ENCODE data around the gene ATG7.

The ATG7 gene

GRCh38 chr3:11602886-11603527 lies 330.8 kb downstream of the ATG7 start:
- H3K27ac ChIP-seq (ENCODE audit: extremely low read depth, low read depth, low read length), result no peak overlapping the region
- TF ChIP-seq ZNF529 (tag by site-specific recombination; IDR thresholded peaks at IDR 0.05; ENCODE audit: insufficient replicate concordance) (no peak), ZNF626 (tag by site-specific recombination; IDR thresholded peaks at IDR 0.05) (no peak), ZNF610 (tag by site-specific recombination; IDR thresholded peaks at IDR 0.05; ENCODE audit: borderline replicate concordance) (no peak), ZBTB1 (tag by site-specific recombination; IDR thresholded peaks at IDR 0.05) (no peak), ZNF394 (tag by site-specific recombination; IDR thresholded peaks at IDR 0.05; ENCODE audit: borderline replicate concordance) (no peak), ZNF645 (tag by site-specific recombination; IDR thresholded peaks at IDR 0.05) (no peak), ZNF302 (tag by site-specific recombination; IDR thresholded peaks at IDR 0.05; ENCODE audit: low read depth) (no peak), ZNF133 (tag by site-specific recombination; IDR thresholded peaks at IDR 0.05) (no peak), PATZ1 (tag by site-specific recombination; IDR thresholded peaks at IDR 0.05) (no peak), YY2 (tag by site-specific recombination; IDR thresholded peaks at IDR 0.05) (no peak)
- TF ChIP-seq, protein P1, sequence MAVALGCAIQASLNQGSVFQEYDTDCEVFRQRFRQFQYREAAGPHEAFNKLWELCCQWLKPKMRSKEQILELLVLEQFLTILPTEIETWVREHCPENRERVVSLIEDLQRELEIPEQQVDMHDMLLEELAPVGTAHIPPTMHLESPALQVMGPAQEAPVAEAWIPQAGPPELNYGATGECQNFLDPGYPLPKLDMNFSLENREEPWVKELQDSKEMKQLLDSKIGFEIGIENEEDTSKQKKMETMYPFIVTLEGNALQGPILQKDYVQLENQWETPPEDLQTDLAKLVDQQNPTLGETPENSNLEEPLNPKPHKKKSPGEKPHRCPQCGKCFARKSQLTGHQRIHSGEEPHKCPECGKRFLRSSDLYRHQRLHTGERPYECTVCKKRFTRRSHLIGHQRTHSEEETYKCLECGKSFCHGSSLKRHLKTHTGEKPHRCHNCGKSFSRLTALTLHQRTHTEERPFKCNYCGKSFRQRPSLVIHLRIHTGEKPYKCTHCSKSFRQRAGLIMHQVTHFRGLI (tag by site-specific recombination; IDR thresholded peaks at IDR 0.05), result no peak
- TF ChIP-seq, protein P2, sequence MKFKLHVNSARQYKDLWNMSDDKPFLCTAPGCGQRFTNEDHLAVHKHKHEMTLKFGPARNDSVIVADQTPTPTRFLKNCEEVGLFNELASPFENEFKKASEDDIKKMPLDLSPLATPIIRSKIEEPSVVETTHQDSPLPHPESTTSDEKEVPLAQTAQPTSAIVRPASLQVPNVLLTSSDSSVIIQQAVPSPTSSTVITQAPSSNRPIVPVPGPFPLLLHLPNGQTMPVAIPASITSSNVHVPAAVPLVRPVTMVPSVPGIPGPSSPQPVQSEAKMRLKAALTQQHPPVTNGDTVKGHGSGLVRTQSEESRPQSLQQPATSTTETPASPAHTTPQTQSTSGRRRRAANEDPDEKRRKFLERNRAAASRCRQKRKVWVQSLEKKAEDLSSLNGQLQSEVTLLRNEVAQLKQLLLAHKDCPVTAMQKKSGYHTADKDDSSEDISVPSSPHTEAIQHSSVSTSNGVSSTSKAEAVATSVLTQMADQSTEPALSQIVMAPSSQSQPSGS (tag by site-specific recombination; IDR thresholded peaks at IDR 0.05; ENCODE audit: low read depth), result no peak
- H3K36me3 ChIP-seq (ENCODE audit: control insufficient read depth in 2 of 2, insufficient read depth in 1 of 2, low read length in 2 of 2), result peaks cover 0 to 3% of the 10 kb centered on the region in 2 experiments; a peak in 1 of 3 replicates
- H3K4me1 ChIP-seq (ENCODE audit: control insufficient read depth, insufficient read depth, low read length), result no peaks in the 10 kb centered on the region; the same call in 1 of the 2 replicates
- H3K9me3 ChIP-seq (ENCODE audit: control insufficient read depth, insufficient read depth, low read depth, low read length), result no peaks in the 10 kb centered on the region
- ChIA-PET CTCF (interaction anchor here (0.5 kb wide), 1 partner anchor 48 kb away, joined by 4 read pairs; no protein-coding TSS in a partner anchor), POLR2A (no interaction called here)
- H3K4me3 ChIP-seq (ENCODE audit: low read depth, low read length), result no peak overlapping the region

- POLR2A ChIA-PET, result no interaction called here
- no peak overlapping the region for H3K4me3 ChIP-seq (ENCODE audit: low read depth, low read length)
- no peak overlapping the region for H3K27ac ChIP-seq (ENCODE audit: extremely low read depth, low read depth, low read length)
- TF ChIP-seq ZNF19 (tag by site-specific recombination; IDR thresholded peaks at IDR 0.05; ENCODE audit: low read depth) (no peak), ZNF558 (tag by site-specific recombination; IDR thresholded peaks at IDR 0.05) (no peak), ZBTB17 (tag by site-specific recombination; IDR thresholded peaks at IDR 0.05) (no peak)
- peaks cover 0 to 3% of the 10 kb centered on the region in 2 experiments; a peak in 1 of 3 replicates for H3K36me3 ChIP-seq (ENCODE audit: control insufficient read depth in 2 of 2, insufficient read depth in 1 of 2, low read length in 2 of 2)
- no peaks in the 10 kb centered on the region for H3K9me3 ChIP-seq (ENCODE audit: control insufficient read depth, insufficient read depth, low read depth, low read length)
- H3K4me1 ChIP-seq (ENCODE audit: control insufficient read depth, insufficient read depth, low read length), result no peaks in the 10 kb centered on the region; the same call in 1 of the 2 replicates
- CTCF ChIA-PET, result interaction anchor here (0.5 kb wide), 1 partner anchor 48 kb away, joined by 4 read pairs; no protein-coding TSS in a partner anchor
Measured at GRCh38 chr3:11603628-11604027, 331.4 kb downstream of the ATG7 start.
